GM12892 (cell line): ENCODE measurements around the gene SMDT1.

Experiments used
- POLR2A ChIP-seq: IDR thresholded peaks from 2 replicates; pipeline ENCODE4 v1.6.1; 2011; ENCODE audit warnings: low read depth, low read length, control low read depth
- POLR2AphosphoS5 ChIP-seq: IDR thresholded peaks from 2 replicates; pipeline ENCODE4 v1.6.1; 2011; ENCODE audit warnings: low read depth, low read length, control low read depth
- TAF1 ChIP-seq: IDR thresholded peaks from 2 replicates; pipeline ENCODE4 v1.6.1; 2011; ENCODE audit warnings: low read depth, mild to moderate bottlenecking, control low read depth, low read length, borderline replicate concordance

DNA sequence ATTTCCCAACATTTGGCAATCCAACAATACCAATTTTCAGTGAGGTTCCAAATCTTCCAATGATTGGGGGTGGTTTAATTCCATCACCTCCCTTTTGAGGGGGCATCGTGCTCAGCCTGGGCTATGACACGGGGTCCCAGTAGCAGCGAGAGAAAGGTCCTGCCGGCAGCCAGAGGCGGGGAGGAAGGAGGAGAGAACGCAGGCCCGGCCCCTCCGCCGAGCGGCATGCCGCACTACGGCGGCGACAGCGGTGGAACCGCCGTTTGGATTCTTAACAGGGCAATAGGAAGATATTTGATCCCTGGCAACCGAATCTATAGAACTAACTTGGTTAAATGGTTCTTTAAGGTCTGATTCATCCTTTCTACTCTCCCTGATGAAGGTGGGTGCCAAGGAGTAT lies 29.3 kb downstream of the SMDT1 start:
- TF ChIP-seq POLR2A = no peak
- no peak for TF ChIP-seq TAF1
- TF ChIP-seq POLR2AphosphoS5 = no peak
